HepG2 (cell line): Measurements from ENCODE around the gene SFT2D1. TPM values are rescaled to one million over a fixed set of nuclear protein-coding genes. Genes with fewer than 3 reads are reported as not detected.

Source experiments
- CEBPG ChIP-seq: IDR thresholded peaks from 2 replicates; pipeline ENCODE4 v1.6.1; 2016
- FOXK2 ChIP-seq: fragments of 450-650 bp; IDR thresholded peaks from 2 replicates; pipeline ENCODE4 v1.6.1; 2016
- ISX ChIP-seq: sonication (generic); formaldehyde crosslinking; conservative IDR thresholded peaks from 2 replicates; pipeline ENCODE4 v1.5.0; 2020; ENCODE audit warnings: missing genetic modification reagents
- KDM6A ChIP-seq: IDR thresholded peaks from 2 replicates; pipeline ENCODE4 v1.6.1; 2016; ENCODE audit warnings: low read depth
- KLF15 ChIP-seq: sonication (generic); formaldehyde crosslinking; IDR thresholded peaks from 2 replicates; pipeline ENCODE4 v1.8.1; 2023; ENCODE audit warnings: borderline replicate concordance, mild to moderate bottlenecking, inconsistent platforms, missing genetic modification reagents, mixed read lengths
- KMT2A ChIP-seq: sonication (generic); formaldehyde crosslinking; IDR thresholded peaks from 2 replicates; pipeline ENCODE4 v1.4.0; 2020; ENCODE audit warnings: missing genetic modification reagents
- NBN ChIP-seq: fragments of 450-650 bp; conservative IDR thresholded peaks from 2 replicates; pipeline ENCODE4 v1.6.1; 2017
- NFIB ChIP-seq: sonication (generic); formaldehyde crosslinking; IDR thresholded peaks from 2 replicates; pipeline ENCODE4 v1.9.0; 2021; ENCODE audit warnings: missing genetic modification reagents, mild to moderate bottlenecking, borderline replicate concordance
- NFKB2 ChIP-seq: sonication (generic); formaldehyde crosslinking; IDR thresholded peaks from 2 replicates; pipeline ENCODE4 v1.4.0; 2020; ENCODE audit warnings: missing genetic modification reagents, borderline replicate concordance
- REL ChIP-seq: sonication (generic); formaldehyde crosslinking; conservative IDR thresholded peaks from 2 replicates; pipeline ENCODE4 v1.8.0; 2022; ENCODE audit warnings: mild to moderate bottlenecking, missing genetic modification reagents, moderate library complexity
- SIX4 ChIP-seq: sonication (generic); formaldehyde crosslinking; IDR thresholded peaks from 2 replicates; pipeline ENCODE4 v1.4.0; 2020; ENCODE audit warnings: missing genetic modification reagents
- TMF1 ChIP-seq: sonication (generic); formaldehyde crosslinking; IDR thresholded peaks from 2 replicates; pipeline ENCODE4 v1.8.1; 2022; ENCODE audit warnings: low read depth, missing genetic modification reagents
- ZFP36L2 ChIP-seq: sonication (generic); formaldehyde crosslinking; IDR thresholded peaks from 2 replicates; pipeline ENCODE4 v1.4.0; 2020; ENCODE audit warnings: missing genetic modification reagents
- ZNF121 ChIP-seq: sonication (generic); formaldehyde crosslinking; IDR thresholded peaks from 2 replicates; pipeline ENCODE4 v1.5.0; 2020; ENCODE audit warnings: mild to moderate bottlenecking, missing genetic modification reagents
- ZNF160 ChIP-seq: sonication (generic); formaldehyde crosslinking; IDR thresholded peaks from 2 replicates; pipeline ENCODE4 v1.8.0; 2022; ENCODE audit warnings: mild to moderate bottlenecking, inconsistent platforms, missing genetic modification reagents
- ZNF430 ChIP-seq: sonication (generic); formaldehyde crosslinking; IDR thresholded peaks from 2 replicates; pipeline ENCODE4 v1.9.0; 2021; ENCODE audit warnings: mild to moderate bottlenecking, missing genetic modification reagents
- ZNF484 ChIP-seq: sonication (generic); formaldehyde crosslinking; IDR thresholded peaks from 2 replicates; pipeline ENCODE4 v1.5.1; 2020; ENCODE audit warnings: mild to moderate bottlenecking, low read depth, missing genetic modification reagents, borderline replicate concordance
- ZNF510 ChIP-seq: sonication (generic); formaldehyde crosslinking; IDR thresholded peaks from 2 replicates; pipeline ENCODE4 v1.4.0; 2020; ENCODE audit warnings: low read depth, mild to moderate bottlenecking, missing genetic modification reagents
- ZNF780A ChIP-seq: sonication (generic); formaldehyde crosslinking; IDR thresholded peaks from 2 replicates; pipeline ENCODE4 v1.8.0; 2022; ENCODE audit warnings: mild to moderate bottlenecking, missing genetic modification reagents, moderate library complexity
- ZNF883 ChIP-seq: sonication (generic); formaldehyde crosslinking; IDR thresholded peaks from 2 replicates; pipeline ENCODE4 v1.5.1; 2020; ENCODE audit warnings: mild to moderate bottlenecking, missing genetic modification reagents; ENCODE audit errors: not compliant biosample characterization
- polyA plus RNA-seq, 8 experiments: library from polyadenylated mRNA; depleted of rRNA in 3 of 8; stranded (reverse) in 7 of 8; unstranded in 1 of 8; fragments of >200 nt; fragmentation: Illumina TruSeq in 4 of 8; extraction: Trizol in 4 of 8; gene quantifications; 2 replicates each; pipeline versions ENCODE4 v1.2.1 to v1.2.3, GENCODE V29; 2011 to 2016; ENCODE audit warnings: low read depth in 4 of 8, missing spikeins in 1 of 8, mixed read lengths in 1 of 8; ENCODE audit not compliant: insufficient read depth in 1 of 8
- total RNA-seq, 5 experiments: library from RNA; depleted of rRNA; stranded (reverse); fragments of >200 nt; fragmentation: Illumina TruSeq; extraction: Trizol; gene quantifications; 2 replicates each; pipeline ENCODE4 v1.2.3, GENCODE V29; 2016; ENCODE audit warnings: low read depth in 1 of 5
- TF ChIP-seq, protein P1 (sequence below), 2 experiments: IDR thresholded peaks; 2 replicates each; pipeline ENCODE4 v1.6.1; 2011 to 2012; ENCODE audit warnings: low read length in 2 of 2, borderline replicate concordance in 1 of 2, low read depth in 1 of 2, mild to moderate bottlenecking in 1 of 2, moderate library complexity in 1 of 2
- TF ChIP-seq, protein P2 (sequence below): sonication (generic); formaldehyde crosslinking; IDR thresholded peaks from 2 replicates; pipeline ENCODE4 v1.4.0; 2020; ENCODE audit warnings: missing genetic modification reagents, borderline replicate concordance
- TF ChIP-seq, protein P3 (sequence below): sonication (generic); formaldehyde crosslinking; IDR thresholded peaks from 2 replicates; pipeline ENCODE4 v1.8.0; 2022; ENCODE audit warnings: missing genetic modification reagents, mild to moderate bottlenecking, borderline replicate concordance

The SFT2D1 gene
- total and polyA plus RNA-seq, 2 of the 13 experiments (the other 11 are each of a cell fraction or from before 2014, with no cell fraction given) = 115 to 147 TPM

DNA sequence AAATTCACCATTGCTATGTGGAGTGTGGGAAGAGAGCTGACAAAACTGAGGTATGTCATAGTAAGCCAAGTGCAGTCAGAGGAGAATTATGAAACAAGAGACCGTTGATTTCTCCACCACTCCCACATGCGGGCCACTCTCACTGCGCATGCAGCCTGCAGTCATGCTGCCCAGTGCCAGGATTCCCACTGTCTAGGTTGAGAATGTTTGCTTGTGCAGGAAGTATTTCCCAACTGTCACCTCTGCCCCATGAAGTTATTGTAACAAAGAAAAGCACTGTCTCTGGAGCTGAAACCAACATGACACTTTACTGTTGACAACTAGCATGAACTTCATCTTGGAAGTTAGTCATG lies 18.7 kb upstream of the SFT2D1 start (continued):
- TF ChIP-seq, protein P1, sequence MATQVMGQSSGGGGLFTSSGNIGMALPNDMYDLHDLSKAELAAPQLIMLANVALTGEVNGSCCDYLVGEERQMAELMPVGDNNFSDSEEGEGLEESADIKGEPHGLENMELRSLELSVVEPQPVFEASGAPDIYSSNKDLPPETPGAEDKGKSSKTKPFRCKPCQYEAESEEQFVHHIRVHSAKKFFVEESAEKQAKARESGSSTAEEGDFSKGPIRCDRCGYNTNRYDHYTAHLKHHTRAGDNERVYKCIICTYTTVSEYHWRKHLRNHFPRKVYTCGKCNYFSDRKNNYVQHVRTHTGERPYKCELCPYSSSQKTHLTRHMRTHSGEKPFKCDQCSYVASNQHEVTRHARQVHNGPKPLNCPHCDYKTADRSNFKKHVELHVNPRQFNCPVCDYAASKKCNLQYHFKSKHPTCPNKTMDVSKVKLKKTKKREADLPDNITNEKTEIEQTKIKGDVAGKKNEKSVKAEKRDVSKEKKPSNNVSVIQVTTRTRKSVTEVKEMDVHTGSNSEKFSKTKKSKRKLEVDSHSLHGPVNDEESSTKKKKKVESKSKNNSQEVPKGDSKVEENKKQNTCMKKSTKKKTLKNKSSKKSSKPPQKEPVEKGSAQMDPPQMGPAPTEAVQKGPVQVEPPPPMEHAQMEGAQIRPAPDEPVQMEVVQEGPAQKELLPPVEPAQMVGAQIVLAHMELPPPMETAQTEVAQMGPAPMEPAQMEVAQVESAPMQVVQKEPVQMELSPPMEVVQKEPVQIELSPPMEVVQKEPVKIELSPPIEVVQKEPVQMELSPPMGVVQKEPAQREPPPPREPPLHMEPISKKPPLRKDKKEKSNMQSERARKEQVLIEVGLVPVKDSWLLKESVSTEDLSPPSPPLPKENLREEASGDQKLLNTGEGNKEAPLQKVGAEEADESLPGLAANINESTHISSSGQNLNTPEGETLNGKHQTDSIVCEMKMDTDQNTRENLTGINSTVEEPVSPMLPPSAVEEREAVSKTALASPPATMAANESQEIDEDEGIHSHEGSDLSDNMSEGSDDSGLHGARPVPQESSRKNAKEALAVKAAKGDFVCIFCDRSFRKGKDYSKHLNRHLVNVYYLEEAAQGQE (IDR thresholded peaks at IDR 0.05; ENCODE audit: borderline replicate concordance in 1 of 2, low read depth in 1 of 2, low read length in 2 of 2) = peak in 1 of 2 experiments; percentile 79; a peak in 2 of 4 replicates
- peak; percentile 90 for TF ChIP-seq KMT2A (CRISPR knock-in tag)
- TF ChIP-seq ISX (CRISPR knock-in tag) = 0 out of 2 replicates have a peak, but pooled peaks have one; percentile 73
- peak; percentile 91 for TF ChIP-seq NFKB2
- TF ChIP-seq KLF15 = no peak
- peak; percentile 83; the same call in 1 of the 2 replicates for TF ChIP-seq ZNF160 (CRISPR knock-in tag)
- peak; percentile 88 for TF ChIP-seq KDM6A (CRISPR knock-in tag)
- TF ChIP-seq TMF1 = no peak
- TF ChIP-seq ZNF484 (CRISPR knock-in tag) = no peak
- no peak for TF ChIP-seq ZNF883 (CRISPR knock-in tag)
- no peak for TF ChIP-seq NFIB (CRISPR knock-in tag)
- TF ChIP-seq ZFP36L2 (CRISPR knock-in tag) = 0 out of 2 replicates have a peak, but pooled peaks have one; percentile 32
- no peak for TF ChIP-seq NBN
- TF ChIP-seq REL (CRISPR knock-in tag) = peak; percentile 83
- TF ChIP-seq, protein P2, sequence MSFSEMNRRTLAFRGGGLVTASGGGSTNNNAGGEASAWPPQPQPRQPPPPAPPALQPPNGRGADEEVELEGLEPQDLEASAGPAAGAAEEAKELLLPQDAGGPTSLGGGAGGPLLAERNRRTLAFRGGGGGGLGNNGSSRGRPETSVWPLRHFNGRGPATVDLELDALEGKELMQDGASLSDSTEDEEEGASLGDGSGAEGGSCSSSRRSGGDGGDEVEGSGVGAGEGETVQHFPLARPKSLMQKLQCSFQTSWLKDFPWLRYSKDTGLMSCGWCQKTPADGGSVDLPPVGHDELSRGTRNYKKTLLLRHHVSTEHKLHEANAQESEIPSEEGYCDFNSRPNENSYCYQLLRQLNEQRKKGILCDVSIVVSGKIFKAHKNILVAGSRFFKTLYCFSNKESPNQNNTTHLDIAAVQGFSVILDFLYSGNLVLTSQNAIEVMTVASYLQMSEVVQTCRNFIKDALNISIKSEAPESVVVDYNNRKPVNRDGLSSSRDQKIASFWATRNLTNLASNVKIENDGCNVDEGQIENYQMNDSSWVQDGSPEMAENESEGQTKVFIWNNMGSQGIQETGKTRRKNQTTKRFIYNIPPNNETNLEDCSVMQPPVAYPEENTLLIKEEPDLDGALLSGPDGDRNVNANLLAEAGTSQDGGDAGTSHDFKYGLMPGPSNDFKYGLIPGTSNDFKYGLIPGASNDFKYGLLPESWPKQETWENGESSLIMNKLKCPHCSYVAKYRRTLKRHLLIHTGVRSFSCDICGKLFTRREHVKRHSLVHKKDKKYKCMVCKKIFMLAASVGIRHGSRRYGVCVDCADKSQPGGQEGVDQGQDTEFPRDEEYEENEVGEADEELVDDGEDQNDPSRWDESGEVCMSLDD (CRISPR knock-in tag) = peak; percentile 78; the same call in 1 of the 2 replicates
- TF ChIP-seq ZNF121 (CRISPR knock-in tag) = no peak
- TF ChIP-seq ZNF780A = peak; percentile 88
- TF ChIP-seq FOXK2 = peak; percentile 90
- peak; percentile 92 for TF ChIP-seq SIX4 (CRISPR knock-in tag)
- TF ChIP-seq, protein P3, sequence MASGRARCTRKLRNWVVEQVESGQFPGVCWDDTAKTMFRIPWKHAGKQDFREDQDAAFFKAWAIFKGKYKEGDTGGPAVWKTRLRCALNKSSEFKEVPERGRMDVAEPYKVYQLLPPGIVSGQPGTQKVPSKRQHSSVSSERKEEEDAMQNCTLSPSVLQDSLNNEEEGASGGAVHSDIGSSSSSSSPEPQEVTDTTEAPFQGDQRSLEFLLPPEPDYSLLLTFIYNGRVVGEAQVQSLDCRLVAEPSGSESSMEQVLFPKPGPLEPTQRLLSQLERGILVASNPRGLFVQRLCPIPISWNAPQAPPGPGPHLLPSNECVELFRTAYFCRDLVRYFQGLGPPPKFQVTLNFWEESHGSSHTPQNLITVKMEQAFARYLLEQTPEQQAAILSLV (CRISPR knock-in tag) = peak; percentile 85
- TF ChIP-seq ZNF510 = no peak
- TF ChIP-seq CEBPG (CRISPR knock-in tag) = peak; percentile 96
- TF ChIP-seq ZNF430 (CRISPR knock-in tag) = peak; percentile 80; the same call in 1 of the 2 replicates
